ENCODE results near the gene BMP10.
A peak's percentile ranks its signal among the peaks of the same experiment; 100 is the strongest.

The BMP10 gene

DNA sequence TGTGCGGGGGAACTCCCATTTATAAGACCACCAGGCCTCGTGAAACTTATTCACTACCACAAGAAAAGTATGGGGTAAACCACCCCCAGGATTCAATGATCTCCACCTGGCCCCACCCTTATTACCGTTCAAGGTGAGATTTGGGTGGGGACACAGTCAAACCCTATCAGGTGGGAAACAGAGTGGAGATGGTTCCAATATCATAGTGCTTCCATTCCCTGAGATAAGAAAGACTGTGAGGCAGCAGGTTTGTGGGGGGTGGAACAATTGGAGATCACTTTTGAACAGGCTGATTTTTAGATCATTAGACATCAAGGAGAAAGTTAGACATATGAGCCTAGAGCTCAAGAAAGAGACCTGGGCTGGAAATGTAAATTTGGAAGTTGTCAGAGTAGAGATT lies 42.2 kb upstream of the BMP10 start:
- DNase-seq (ENCODE audit: low spot score) = no peak
- in situ Hi-C loops (cut with MboI; ENCODE audit: low pct_unique_long_range_greater_than_20kb, low sequenced_read_pairs, unreplicated experiment) = loop anchor here (10.0 kb wide), 1 partner anchor 439 kb away; no protein-coding TSS in a partner anchor
- TF ChIP-seq, protein P1, sequence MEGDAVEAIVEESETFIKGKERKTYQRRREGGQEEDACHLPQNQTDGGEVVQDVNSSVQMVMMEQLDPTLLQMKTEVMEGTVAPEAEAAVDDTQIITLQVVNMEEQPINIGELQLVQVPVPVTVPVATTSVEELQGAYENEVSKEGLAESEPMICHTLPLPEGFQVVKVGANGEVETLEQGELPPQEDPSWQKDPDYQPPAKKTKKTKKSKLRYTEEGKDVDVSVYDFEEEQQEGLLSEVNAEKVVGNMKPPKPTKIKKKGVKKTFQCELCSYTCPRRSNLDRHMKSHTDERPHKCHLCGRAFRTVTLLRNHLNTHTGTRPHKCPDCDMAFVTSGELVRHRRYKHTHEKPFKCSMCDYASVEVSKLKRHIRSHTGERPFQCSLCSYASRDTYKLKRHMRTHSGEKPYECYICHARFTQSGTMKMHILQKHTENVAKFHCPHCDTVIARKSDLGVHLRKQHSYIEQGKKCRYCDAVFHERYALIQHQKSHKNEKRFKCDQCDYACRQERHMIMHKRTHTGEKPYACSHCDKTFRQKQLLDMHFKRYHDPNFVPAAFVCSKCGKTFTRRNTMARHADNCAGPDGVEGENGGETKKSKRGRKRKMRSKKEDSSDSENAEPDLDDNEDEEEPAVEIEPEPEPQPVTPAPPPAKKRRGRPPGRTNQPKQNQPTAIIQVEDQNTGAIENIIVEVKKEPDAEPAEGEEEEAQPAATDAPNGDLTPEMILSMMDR (IDR thresholded peaks at IDR 0.05; ENCODE audit: extremely low read depth, insufficient read depth, missing control alignments) = no peak

DNA sequence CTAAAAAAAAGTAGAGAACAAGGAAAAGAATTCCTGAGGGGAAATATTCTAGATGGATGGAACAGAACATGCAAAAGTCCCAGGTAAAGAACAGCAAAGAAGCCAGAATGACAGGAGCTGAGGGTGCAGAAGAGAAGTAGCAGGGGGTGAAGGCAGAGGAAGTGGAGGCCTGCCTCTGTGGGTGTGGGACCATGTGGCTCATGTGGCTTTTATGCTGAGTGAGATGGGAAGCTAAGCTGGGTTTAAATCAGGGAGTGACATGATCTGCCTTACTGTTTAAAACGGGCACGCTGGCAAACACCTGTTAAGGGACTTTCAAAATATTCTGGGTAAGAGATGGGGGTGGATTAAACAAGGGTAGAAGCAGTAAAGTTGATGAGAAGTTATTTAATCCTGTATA lies 41.5 kb upstream of the BMP10 start:
- TF ChIP-seq, protein P1 (IDR thresholded peaks at IDR 0.05; ENCODE audit: extremely low read depth, insufficient read depth, missing control alignments) = no peak
- in situ Hi-C loops (cut with MboI; ENCODE audit: low pct_unique_long_range_greater_than_20kb, low sequenced_read_pairs, unreplicated experiment) = loop anchor here (10.0 kb wide), 1 partner anchor 438 kb away; no protein-coding TSS in a partner anchor
- no peak for DNase-seq (ENCODE audit: low spot score)

DNA sequence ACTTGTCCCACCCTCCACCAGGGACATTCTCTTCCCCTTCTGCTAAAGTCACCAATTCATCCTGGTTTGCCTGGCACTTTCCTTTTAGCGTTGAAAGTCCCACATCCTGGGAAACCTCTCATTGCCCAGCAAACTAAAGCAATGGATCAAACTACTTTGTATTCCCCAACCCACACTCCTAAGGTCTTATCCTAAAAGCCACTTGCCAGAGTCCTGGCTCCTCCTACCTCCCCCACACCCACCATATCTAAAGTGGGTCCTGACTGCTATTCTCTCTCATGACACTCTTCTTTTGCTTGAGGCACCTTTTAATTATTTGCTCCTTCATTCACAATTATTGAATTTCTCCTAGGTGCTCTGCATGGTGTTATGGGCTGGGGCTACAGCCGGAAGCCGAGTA lies 40.9 kb upstream of the BMP10 start:
- in situ Hi-C loops (cut with MboI; ENCODE audit: low pct_unique_long_range_greater_than_20kb, low sequenced_read_pairs, unreplicated experiment) = loop anchor here (10.0 kb wide), 1 partner anchor 437 kb away; no protein-coding TSS in a partner anchor
- TF ChIP-seq, protein P1 (IDR thresholded peaks at IDR 0.05; ENCODE audit: extremely low read depth, insufficient read depth, missing control alignments) = no peak
- DNase-seq (ENCODE audit: low spot score) = no peak

DNA sequence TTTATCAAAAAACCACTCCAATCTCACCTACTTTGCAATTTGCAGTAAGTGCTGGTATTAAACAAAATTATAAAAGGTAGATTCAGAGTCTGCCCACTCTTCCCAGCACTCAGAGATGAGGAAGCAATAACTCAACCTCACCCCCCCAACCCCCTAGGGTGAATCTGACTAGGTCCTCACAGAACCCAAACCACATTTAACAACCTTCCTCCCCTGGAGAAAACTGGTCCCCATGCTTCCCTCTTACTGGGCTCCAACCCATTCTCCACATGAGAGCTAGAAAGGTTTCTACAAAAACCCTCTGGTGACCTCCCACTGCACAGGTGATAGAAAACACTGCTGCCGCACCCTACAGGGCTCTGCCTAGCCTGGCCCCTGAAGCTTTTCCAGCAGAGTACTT lies 40.5 kb upstream of the BMP10 start:
- in situ Hi-C loops (cut with MboI; ENCODE audit: low pct_unique_long_range_greater_than_20kb, low sequenced_read_pairs, unreplicated experiment) = loop anchor here (10.0 kb wide), 1 partner anchor 437 kb away; no protein-coding TSS in a partner anchor
- TF ChIP-seq, protein P1 (IDR thresholded peaks at IDR 0.05; ENCODE audit: extremely low read depth, insufficient read depth, missing control alignments) = no peak
- no peak for DNase-seq (ENCODE audit: low spot score)

DNA sequence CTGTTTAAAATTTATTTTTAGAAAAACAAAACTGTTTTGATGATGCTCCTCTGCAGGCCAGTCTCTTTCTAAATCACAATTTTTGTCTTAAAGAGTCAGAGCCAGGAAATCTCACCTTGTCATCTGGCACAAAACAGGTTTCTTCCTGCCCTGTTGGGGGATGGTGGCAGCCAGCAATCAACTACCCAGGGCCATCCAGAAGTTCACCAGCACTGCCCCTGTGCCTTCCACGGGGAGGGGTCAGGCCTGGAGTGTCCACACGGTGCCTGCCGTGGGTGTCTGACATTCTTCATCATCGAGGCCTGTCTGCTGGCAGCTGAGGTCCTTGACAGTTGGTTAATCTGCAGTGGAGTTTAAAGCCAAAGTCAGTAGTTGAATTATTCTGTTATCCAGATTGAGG lies 40.0 kb upstream of the BMP10 start:
- TF ChIP-seq, protein P1 (IDR thresholded peaks at IDR 0.05; ENCODE audit: extremely low read depth, insufficient read depth, missing control alignments) = no peak
- DNase-seq (ENCODE audit: low spot score) = no peak
- in situ Hi-C loops (cut with MboI; ENCODE audit: low pct_unique_long_range_greater_than_20kb, low sequenced_read_pairs, unreplicated experiment) = loop anchor here (10.0 kb wide), 1 partner anchor 436 kb away; no protein-coding TSS in a partner anchor

DNA sequence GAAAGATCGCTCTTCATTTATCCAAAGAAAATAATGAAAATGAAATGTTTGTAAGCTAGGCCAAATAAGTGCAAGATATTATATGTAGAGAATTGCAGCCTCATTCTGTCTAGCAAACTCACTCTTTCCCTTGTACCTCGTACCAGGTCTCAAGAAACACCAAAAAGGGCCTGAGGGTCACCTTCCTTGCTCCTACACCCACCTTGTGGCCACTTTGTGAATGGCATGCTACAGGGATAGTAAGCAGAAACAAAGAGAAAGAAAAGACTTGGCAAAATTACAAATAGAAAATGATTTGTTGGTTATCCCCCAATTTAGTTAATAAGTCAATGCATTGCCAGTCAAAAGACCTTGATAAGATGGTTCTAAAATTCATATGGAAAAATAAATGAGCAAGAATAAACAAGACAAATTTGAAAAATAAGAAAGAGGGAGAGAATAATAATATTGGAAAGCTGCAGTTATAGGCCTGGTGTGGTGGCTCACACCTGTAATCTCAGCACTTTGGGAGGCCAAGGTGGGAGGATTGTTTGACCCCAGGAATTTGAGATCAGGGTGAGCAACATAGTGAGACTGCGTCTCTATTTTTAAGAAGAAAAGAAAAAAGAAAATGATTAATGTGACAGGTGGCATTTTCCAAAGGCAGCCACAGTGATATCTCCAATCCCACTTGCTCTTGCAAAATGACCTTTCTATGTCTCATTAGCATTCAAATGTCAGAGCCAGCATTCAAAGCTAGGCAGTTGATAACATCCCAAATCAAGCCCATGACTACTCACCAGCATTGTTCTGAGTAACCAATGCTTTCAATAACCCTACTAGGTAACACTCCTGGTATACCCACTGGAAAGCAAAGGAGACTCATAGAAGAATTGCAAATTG lies 38.8 kb upstream of the BMP10 start:
- in situ Hi-C loops (cut with MboI; ENCODE audit: low pct_unique_long_range_greater_than_20kb, low sequenced_read_pairs, unreplicated experiment) = loop anchor here (10.0 kb wide), 3 partner anchors 65 to 435 kb away; no protein-coding TSS in a partner anchor
- TF ChIP-seq, protein P1 (IDR thresholded peaks at IDR 0.05; ENCODE audit: extremely low read depth, insufficient read depth, missing control alignments) = peak; percentile 93

More for the DNA sequence above, 38.8 kb upstream of the BMP10 start:
- peak; percentile 65 for DNase-seq (ENCODE audit: low spot score)
